Endometrial microvascular endothelial cells (primary cell): Measurements from ENCODE around the gene TMEM121. TPM values are rescaled to one million over a fixed set of nuclear protein-coding genes. Genes with fewer than 3 reads are reported as not detected.

Experiments
- in situ Hi-C: cut with HindIII; loops from 2 replicates; pipeline ENCODE4 v1.10.0; 2017; ENCODE audit warnings: low sequenced_read_pairs, low pct_unique_long_range_greater_than_20kb; ENCODE audit errors: inconsistent ontology term
- total RNA-seq: library from RNA; depleted of rRNA; stranded (reverse); fragments of >200 nt; gene quantifications from one replicate; pipeline ENCODE4 v1.2.3, GENCODE V29; 2015; ENCODE audit errors: inconsistent ontology term

The TMEM121 gene
- total RNA-seq, 1 donor from 2014 or later, result 2.9 TPM

DNA sequence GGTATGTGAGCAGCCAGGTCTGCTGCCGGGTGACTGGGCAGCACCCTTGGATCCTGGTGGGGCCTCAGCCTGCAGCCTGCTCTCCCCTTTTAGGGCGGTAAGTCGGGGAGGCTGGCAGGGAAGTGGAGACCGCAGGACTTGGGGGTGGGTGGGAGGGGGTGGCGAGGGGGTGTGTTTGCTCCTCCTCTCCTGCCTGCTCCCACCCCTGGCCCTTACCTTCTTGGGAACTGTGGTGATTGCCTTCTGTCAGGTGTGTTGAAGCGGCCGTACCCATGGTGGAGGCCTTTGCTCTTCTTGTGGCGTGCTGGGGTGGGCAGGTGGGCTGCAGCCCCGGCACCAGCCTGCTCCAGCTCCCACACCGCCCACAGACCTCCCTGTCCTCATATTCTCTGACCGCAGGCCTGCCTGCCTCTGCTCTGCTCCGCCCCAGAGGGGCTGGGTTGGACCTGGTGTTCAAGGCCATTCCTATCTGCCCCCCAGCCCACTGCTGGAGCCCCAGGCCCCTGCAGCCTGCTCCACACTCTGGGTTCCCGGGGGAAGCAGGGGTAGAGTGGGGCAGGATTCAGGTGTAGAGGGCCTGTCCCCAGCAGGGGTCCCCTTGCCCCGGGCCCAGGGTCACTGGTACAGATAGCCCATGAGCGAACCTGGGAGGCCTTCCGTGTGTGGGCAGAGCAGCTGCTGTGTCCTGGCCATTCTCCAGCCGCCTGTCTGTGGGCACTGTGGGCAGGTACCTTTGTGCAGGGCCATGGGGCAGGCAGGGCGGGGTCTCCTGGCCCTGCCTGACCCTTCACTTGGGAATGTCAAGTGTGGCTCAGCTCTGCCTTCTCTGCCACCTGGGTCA is 30.2 kb upstream of the TMEM121 start:
- in situ Hi-C loops, result no loop called here

DNA sequence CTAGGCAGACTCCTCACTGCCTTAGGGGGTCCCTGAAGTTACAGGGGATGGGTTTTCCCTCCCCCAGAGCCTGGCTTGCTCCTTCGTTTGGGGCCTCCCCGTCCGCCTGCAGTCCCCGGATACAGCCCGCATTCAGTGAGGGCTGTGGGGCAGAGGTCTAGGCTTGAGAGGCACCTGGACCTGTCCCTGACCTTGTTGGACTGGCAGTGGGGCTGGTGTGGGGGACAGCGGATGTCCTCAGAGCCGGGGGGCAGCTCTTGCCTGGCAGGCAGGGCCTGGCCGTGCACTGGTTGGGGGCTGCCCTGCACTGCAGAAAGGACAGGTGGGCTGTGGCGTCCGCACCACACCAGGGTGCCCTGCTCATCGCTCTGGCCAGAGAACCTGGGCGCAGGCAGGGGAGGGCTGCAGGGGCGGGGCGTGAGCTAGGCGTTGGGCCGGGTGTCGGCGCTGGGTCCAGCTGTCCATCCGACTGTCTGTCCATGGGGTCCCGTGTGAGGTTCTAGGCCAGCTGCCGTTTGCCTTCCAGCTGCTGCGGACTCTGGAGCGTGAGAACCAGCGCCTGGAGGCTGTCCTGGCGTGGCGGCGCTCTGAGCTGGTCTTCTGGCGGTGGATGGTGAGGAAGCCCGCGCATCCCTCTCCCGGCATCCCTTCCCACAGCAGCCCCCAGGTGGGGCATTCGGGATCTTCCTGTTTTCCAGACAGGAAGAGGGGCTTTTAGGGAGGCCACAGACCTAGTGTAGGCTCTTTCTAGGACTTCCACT is 29.4 kb upstream of the TMEM121 start:
- in situ Hi-C loops, result no loop called here

DNA sequence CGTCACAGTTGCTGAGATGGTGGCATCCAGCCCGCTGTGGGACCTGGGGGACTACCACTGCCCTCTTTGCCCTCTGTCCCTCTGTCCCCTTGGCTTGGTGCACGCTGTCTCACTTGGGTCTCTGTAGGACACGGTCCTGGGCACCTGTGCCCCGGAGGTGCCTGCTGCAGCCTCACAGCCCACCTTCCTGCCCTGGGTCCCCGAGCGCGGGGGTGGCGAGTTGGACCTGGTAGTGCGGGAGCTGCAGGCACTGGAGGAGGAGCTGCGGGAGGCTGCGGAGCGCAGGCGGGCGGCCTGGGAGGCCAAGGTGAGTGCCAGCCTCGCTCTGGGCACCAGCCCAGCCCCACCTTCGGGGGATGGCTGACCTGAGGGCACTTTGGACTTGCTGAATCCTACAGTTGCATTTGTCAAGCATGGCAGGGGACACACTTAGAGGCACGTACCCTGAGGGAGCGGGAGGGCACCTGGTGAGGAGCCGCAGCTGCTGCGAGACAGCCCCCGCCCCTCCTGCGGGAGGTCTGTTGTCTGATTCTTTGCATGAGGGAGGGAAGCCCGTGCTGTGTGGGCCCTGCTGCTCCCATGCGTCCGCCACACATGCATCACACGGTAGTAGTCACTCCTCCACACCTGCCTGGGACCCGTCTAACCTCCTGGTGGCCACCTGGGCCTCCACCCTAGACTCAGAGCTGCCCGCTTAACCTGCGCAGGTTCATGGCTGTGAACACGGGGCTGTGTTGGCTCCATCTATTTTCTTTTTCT is 28.5 kb upstream of the TMEM121 start:
- in situ Hi-C loops, result no loop called here

- in situ Hi-C loops, result no loop called here
Measured at GRCh38 chr14:105498430-105499255, 27.7 kb upstream of the TMEM121 start.

DNA sequence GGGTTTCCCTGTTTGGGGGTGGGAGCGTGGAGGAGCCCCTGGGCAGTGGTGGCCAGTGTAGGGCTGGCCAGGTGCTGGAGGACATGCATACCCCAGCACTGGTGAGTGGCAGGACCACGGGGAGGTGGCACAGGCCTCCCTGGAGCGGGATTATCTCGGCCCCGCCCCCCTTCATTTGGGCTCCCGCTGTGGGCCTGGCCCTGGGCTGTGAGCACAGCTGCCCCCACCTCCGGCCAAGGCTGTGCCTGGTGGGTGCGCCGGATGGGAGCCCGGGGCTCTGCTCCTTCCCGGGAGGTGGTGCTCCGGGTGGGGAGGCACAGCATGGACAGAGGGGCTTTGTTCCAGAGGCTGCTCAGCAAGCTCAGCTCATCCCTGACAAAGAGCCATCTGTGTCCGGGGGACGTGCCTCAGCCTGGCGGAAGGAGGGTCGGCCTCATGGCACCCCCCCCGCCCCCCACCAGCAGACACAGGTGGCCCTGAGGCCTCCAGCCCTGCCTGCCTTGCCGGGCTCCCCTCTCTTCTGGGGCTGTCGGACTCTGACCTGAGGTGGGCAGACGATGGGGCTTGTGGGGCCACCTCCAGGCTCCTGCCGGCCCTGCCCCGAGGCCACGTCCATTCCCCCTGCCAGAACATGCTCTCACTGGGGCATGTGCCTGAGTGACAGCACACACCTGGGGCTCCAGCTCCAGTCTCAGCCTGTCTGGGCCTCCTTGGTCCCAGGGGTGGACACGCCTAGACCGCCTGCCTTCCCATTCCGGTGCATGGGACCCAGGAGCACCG is 26.9 kb upstream of the TMEM121 start:
- in situ Hi-C loops, result no loop called here

DNA sequence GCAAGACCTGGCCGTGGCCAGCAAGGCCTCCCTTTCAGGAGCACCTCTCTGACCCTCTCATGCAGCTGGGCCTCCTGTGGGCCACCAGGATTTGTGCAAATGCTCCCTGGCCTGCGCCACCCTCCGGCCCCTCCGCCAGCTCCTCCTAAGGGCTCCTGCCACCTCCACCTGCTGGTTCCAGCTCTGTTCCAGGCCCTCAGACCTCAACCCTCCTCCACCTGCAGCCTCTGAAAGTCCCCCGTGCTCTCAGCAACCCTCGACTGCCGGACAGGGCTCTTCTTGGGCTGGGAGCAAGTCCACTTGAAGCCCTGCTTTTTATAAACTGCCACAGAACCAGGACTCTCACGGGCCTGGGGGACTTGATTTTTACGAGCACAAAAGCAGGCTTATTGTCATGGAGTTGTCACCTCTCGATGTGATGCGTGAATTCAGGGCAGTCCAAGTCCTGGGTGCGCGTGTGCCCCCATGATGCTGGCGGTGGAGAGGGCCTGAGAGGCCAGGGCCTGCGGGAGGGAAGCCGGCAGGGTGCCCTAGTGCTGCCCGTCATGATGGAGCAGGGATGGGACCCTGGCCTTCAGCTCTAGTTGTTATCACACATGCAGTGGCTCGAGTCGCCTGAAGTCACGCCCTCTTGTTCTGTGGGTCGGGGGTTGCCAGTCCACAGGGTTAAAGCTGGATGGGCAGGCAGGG is 26.2 kb upstream of the TMEM121 start:
- in situ Hi-C loops, result no loop called here

GRCh38 chr14:105500726-105501101 is 25.7 kb upstream of the TMEM121 start:
- in situ Hi-C loops, result no loop called here

- in situ Hi-C loops, result no loop called here
Measured at GRCh38 chr14:105501504-105502291, 24.7 kb upstream of the TMEM121 start.

GRCh38 chr14:105502446-105503295 is 23.7 kb upstream of the TMEM121 start:
- in situ Hi-C loops, result no loop called here

- in situ Hi-C loops, result no loop called here
Measured at GRCh38 chr14:105503296-105503640, 23.1 kb upstream of the TMEM121 start.

- in situ Hi-C loops, result no loop called here
Measured at GRCh38 chr14:105503935-105504692, 22.3 kb upstream of the TMEM121 start.

GRCh38 chr14:105505101-105505500 is 21.3 kb upstream of the TMEM121 start:
- in situ Hi-C loops, result no loop called here

GRCh38 chr14:105507247-105507646 is 19.1 kb upstream of the TMEM121 start:
- in situ Hi-C loops, result no loop called here

DNA sequence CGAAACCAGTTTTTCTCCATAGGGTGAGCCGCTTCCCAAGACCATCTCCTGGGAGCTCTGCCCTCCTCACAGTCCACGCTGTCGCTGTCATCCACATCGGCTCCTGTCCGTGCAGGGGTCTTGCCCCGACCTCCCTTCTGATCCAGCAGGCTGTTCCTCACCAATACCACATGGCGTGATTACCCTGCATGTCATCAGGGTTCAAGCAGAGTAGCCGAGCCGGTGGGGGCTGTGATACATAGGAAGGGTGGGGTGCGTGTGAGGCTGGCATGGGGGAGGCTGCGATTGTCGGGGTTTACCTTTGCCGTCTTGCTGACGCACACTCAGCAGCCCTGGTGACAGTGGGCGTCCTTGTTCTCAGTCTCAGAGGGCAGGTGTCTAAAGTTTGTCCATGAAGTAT is 18.3 kb upstream of the TMEM121 start:
- in situ Hi-C loops, result no loop called here

- in situ Hi-C loops, result no loop called here
Measured at GRCh38 chr14:105508601-105509000, 17.8 kb upstream of the TMEM121 start.
